Subcutaneous adipose tissue (tissue), 4 donors: Measurements from ENCODE around the gene ZNF609. TPM values are rescaled to one million over a fixed set of nuclear protein-coding genes. Genes with fewer than 3 reads are reported as not detected.

Source experiments
- total RNA-seq, 4 donors: library from RNA; depleted of rRNA; stranded (reverse); fragments of >200 nt; gene quantifications; one replicate each; pipeline ENCODE4 v1.1.0, GENCODE V29; 2016
- TF ChIP-seq, protein P1 (sequence below): fragments of 450-650 bp; IDR thresholded peaks from one replicate; pipeline ENCODE4 v1.5.1; 2016; ENCODE audit warnings: low read depth, mild to moderate bottlenecking, control low read depth, antibody characterized with exemption, moderate library complexity

Gene ZNF609
- total RNA-seq, 4 donors from 2014 or later: 23.0 to 26.9 (median 24.1) TPM

DNA sequence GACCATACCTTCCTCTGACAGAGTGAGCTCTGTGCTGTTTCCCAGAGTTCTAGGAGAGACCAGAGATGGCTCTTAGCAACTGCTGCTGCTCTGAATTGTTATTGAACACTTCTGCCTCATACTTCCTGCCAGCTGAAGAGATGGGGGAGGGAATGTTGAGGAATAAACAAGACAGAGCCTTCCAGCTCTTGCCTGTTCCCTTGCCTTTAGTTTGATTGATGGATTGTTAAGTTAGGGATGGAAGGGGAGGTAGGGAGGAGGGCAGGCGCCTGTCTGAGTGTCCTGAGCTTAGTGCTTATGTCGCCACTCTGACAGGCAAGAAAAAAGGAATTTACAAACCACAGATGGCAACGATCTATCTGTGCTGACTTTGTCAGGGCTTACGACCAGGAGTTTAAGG lies 42.8 kb downstream of the ZNF609 start:
- TF ChIP-seq, protein P1, sequence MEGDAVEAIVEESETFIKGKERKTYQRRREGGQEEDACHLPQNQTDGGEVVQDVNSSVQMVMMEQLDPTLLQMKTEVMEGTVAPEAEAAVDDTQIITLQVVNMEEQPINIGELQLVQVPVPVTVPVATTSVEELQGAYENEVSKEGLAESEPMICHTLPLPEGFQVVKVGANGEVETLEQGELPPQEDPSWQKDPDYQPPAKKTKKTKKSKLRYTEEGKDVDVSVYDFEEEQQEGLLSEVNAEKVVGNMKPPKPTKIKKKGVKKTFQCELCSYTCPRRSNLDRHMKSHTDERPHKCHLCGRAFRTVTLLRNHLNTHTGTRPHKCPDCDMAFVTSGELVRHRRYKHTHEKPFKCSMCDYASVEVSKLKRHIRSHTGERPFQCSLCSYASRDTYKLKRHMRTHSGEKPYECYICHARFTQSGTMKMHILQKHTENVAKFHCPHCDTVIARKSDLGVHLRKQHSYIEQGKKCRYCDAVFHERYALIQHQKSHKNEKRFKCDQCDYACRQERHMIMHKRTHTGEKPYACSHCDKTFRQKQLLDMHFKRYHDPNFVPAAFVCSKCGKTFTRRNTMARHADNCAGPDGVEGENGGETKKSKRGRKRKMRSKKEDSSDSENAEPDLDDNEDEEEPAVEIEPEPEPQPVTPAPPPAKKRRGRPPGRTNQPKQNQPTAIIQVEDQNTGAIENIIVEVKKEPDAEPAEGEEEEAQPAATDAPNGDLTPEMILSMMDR: no peak

DNA sequence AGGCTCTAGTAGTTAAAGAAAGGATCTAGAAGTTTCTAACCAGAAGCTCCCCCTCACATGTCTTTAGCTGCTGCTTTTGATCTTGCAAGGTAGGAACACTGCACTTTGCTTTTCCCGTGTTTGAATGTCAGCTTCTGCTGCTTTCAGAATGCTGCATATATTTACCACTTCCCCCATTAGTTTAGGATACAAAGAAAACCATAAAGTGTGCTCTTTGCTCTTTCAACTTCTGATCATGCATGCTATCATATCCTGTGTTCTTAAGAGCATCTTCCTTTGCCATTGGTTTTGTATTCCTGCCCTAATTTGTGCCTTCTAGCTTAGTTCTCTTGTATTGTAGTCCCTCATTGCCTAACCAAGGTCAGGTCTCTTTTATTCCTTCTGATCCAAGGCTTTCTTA lies 43.3 kb downstream of the ZNF609 start:
- TF ChIP-seq, protein P1: no peak

DNA sequence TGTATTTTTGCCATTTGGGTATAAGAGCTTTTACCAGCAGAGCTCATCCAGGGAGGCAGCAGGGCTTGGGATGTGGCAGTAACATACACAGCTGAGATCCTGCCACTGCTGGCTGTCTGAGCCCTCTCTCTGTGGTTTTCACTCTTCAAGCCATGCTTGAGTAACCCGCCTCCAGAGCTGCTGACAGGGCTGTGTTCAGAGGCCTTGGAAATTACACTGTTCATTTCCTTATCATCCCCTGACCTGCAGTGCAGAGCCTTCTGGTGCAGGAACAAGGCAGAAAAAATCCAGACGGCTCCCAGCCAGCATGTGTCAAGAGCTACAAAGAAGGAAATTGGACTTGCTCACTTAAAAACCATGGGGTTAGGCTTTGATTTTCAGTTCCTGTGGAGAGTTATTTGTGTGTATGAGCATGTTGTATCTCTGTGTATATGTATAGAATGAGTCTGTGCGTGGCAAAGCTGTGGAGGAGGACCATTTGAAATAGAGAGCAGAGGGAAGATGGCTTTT lies 47.0 kb downstream of the ZNF609 start:
- TF ChIP-seq, protein P1: no peak

DNA sequence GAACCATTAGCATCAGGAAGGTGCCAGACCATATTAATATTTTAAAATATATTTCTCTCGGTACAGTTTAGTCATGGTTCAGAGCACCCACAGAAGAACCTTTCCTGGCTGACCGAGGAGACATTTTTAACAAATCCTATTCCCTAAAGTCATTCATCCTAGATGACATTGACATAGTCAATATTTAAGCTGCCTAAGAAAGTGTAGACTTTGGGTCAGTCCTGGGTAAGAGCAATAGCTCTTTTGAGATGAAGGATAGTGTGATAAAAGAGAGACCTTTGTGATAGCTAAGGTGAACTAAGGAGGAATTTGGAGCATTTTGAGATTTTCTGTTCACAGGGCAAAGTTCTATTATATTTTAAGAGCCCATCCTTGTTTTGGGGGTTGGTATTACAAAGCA lies 47.5 kb downstream of the ZNF609 start:
- TF ChIP-seq, protein P1: no peak

DNA sequence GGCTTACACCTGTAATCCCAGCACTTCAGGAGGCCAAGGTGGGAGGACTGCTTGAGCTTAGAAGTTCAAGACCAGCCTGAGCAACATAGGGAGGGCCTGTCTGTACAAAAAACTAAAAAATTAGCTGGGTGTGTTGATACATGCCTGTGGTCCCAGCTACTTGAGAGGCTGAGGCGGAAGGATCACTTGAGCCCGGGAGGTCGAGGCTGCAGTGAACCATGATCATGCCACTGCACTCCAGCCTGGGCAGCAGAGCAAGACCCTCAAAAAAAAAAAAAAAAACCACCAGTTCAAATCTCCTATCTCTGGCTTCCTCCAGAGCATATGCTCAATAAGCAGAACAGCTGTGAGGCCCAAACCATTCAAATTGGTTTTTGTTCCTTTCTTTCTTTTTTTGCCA lies 53.4 kb downstream of the ZNF609 start:
- TF ChIP-seq, protein P1: no peak

DNA sequence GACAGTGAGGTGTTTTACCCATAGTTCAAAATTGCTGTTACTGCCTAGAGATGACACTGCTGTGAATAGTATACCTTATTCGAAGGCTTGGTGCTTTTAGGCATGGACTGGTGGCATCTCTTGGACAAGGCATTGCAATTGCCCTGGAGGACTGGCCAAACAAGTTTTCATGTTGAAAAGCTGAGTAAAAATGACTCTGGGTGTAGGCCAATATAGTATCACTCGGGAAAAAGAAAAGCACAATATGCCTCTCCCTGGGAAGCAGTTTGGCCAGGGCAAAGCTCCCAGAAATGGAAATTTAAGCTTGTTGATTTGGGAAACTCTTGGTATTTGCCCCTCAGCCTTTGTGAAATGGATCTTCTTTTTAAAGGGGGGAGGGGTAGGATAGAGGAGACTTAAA lies 54.8 kb downstream of the ZNF609 start:
- TF ChIP-seq, protein P1: no peak

DNA sequence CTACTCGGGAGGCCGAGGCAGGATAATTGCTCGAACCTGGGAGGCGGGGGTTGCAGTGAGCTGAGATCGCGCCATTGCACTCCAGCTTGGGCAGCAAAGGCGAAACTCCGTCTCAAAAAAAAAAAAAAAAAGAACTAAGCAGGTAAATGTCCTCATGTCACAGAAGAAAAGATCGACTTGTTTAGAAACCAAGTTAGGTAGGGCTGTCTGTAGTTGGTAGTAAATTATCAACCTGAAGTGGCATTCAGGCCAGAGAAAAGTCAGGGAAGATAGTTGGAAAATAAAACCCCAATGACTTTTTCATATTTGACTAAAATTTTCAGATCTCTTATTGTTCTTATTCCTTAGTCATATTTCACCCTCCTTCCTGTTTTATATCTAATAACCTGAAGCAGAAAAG lies 55.4 kb downstream of the ZNF609 start:
- TF ChIP-seq, protein P1: no peak
